Measurements from ENCODE around the gene ANKEF1.
"Not testable (repeated sequence)": the region's sequence is repeated elsewhere in the genome, so short reads cannot be mapped to it uniquely, and the experiment has no call there.

Gene ANKEF1

GRCh38 chr20:10033905-10034650, 709 bp upstream of the ANKEF1 start:
- DNase-seq: no peak

GRCh38 chr20:10036321-10036720, 1.5 kb downstream of the ANKEF1 start:
- DNase-seq: not testable (repeated sequence)

GRCh38 chr20:10040070-10040975, 5.5 kb downstream of the ANKEF1 start:
- no peak for DNase-seq

GRCh38 chr20:10042086-10042485, 7.3 kb downstream of the ANKEF1 start:
- no peak for DNase-seq

GRCh38 chr20:10047427-10047826, 12.6 kb downstream of the ANKEF1 start:
- DNase-seq: no peak

GRCh38 chr20:10051185-10051584, 16.4 kb downstream of the ANKEF1 start:
- no peak for DNase-seq

GRCh38 chr20:10059006-10059405, 24.2 kb downstream of the ANKEF1 start:
- no peak for DNase-seq

GRCh38 chr20:10060226-10060625, 25.4 kb downstream of the ANKEF1 start:
- no peak for DNase-seq

- no peak for DNase-seq
Observed at GRCh38 chr20:10061641-10062040, 26.9 kb downstream of the ANKEF1 start.

- DNase-seq: no peak
Observed at GRCh38 chr20:10063482-10063881, 28.7 kb downstream of the ANKEF1 start.

GRCh38 chr20:10064611-10065010, 29.8 kb downstream of the ANKEF1 start:
- no peak for DNase-seq

GRCh38 chr20:10065154-10065833, 30.5 kb downstream of the ANKEF1 start:
- no peak for DNase-seq

GRCh38 chr20:10067321-10067720, 32.5 kb downstream of the ANKEF1 start:
- no peak for DNase-seq

GRCh38 chr20:10074513-10074912, 39.7 kb downstream of the ANKEF1 start:
- no peak for DNase-seq

- no peak for DNase-seq
Observed at GRCh38 chr20:10075606-10076005, 40.8 kb downstream of the ANKEF1 start.

- DNase-seq: no peak
Observed at GRCh38 chr20:10076126-10077080, 41.6 kb downstream of the ANKEF1 start.

GRCh38 chr20:10077081-10077471, 42.3 kb downstream of the ANKEF1 start:
- no peak for DNase-seq

- DNase-seq: no peak
Observed at GRCh38 chr20:10077886-10078285, 43.1 kb downstream of the ANKEF1 start.

GRCh38 chr20:10078403-10078802, 43.6 kb downstream of the ANKEF1 start:
- no peak for DNase-seq

GRCh38 chr20:10079964-10080363, 45.2 kb downstream of the ANKEF1 start:
- no peak for DNase-seq

GRCh38 chr20:10080574-10080973, 45.8 kb downstream of the ANKEF1 start:
- no peak for DNase-seq

GRCh38 chr20:10089871-10090587, 55.2 kb downstream of the ANKEF1 start:
- no peak for DNase-seq

Measured in bone marrow (tissue), 2 donors.